ENCODE results near the gene TRMT61A. TPM values are rescaled to one million over a fixed set of nuclear protein-coding genes. Genes with fewer than 3 reads are reported as not detected.

Gene TRMT61A
- total and polyA plus RNA-seq, 10 of the 15 experiments (the other 5 are each of a cell fraction or from before 2014, with no cell fraction given) = 0.11 to 21.9 (median 11.4) TPM

DNA sequence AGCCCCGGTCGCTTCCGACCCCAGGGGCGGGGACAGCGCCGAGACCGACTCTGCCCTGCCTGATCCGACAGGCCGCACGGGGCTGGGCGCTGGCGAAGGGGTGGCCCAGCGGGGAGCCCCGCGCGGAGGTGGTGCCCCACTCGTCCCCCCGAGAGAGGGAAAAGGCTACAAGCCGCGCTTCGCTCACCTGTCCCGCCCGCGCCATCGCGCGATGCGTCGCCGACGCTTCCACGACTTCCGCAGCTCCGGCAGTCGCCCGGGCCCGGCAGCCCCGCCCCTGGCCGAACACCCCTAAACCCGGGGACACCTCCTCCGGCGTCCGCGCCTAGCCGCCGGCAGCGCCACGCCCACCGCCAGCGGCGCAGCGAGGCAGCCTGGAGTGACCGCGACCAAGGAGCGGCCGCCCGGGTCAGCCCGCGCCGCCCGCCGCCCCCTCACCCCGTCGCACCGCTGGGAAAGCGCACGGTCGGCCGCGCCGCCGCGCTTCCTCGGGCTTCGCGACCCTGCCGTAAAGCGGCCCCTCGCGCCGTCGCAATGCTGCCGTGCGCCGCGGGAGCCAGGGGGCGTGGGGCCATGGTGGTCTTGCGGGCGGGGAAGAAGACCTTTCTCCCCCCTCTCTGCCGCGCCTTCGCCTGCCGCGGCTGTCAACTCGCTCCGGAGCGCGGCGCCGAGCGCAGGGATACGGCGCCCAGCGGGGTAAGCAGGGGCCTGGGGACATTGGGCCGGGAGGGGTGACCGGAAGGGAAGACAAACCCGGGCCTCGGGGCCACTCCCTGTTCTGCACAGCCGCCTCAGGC lies 33.6 kb downstream of the TRMT61A start, which contains the start of the genes BAG5 and COA8 (continued):
- TF ChIP-seq, protein P1, sequence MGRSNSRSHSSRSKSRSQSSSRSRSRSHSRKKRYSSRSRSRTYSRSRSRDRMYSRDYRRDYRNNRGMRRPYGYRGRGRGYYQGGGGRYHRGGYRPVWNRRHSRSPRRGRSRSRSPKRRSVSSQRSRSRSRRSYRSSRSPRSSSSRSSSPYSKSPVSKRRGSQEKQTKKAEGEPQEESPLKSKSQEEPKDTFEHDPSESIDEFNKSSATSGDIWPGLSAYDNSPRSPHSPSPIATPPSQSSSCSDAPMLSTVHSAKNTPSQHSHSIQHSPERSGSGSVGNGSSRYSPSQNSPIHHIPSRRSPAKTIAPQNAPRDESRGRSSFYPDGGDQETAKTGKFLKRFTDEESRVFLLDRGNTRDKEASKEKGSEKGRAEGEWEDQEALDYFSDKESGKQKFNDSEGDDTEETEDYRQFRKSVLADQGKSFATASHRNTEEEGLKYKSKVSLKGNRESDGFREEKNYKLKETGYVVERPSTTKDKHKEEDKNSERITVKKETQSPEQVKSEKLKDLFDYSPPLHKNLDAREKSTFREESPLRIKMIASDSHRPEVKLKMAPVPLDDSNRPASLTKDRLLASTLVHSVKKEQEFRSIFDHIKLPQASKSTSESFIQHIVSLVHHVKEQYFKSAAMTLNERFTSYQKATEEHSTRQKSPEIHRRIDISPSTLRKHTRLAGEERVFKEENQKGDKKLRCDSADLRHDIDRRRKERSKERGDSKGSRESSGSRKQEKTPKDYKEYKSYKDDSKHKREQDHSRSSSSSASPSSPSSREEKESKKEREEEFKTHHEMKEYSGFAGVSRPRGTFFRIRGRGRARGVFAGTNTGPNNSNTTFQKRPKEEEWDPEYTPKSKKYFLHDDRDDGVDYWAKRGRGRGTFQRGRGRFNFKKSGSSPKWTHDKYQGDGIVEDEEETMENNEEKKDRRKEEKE (IDR thresholded peaks at IDR 0.05) = 0 out of 2 replicates have a peak, but pooled peaks have one; percentile 50
- TF ChIP-seq RCOR1 (conservative IDR thresholded peaks at IDR 0.05; ENCODE audit: low read depth, low read length) (no peak), NBN (IDR thresholded peaks at IDR 0.05) (peak; percentile 40; the same call in 1 of the 2 replicates), SIN3A (IDR thresholded peaks at IDR 0.05; ENCODE audit: low read depth, low read length) (peak; percentile 14), ZNF384 (IDR thresholded peaks at IDR 0.05; ENCODE audit: borderline replicate concordance, low read depth, low read length) (no peak), NRF1 (conservative IDR thresholded peaks at IDR 0.05; ENCODE audit: low read depth, low read length) (no peak), ZBTB33 (IDR thresholded peaks at IDR 0.05) (peak; percentile 71; the same call in 1 of the 2 replicates), EGR1 (IDR thresholded peaks at IDR 0.05; ENCODE audit: borderline replicate concordance in 1 of 2, low read depth in 2 of 2, low read length in 2 of 2) (peak; percentile 23 to 91), NR2C1 (IDR thresholded peaks at IDR 0.05) (peak; percentile 73), ELK1 (IDR thresholded peaks at IDR 0.05; ENCODE audit: low read depth, low read length) (no peak), ATF3 (IDR thresholded peaks at IDR 0.05; ENCODE audit: borderline replicate concordance, extremely low read depth, low read depth, low read length) (peak; percentile 94; the same call in 1 of the 2 replicates), MEF2B (IDR thresholded peaks at IDR 0.05; ENCODE audit: partially characterized antibody, poor library complexity, severe bottlenecking) (peak; percentile 33), CREB1 (IDR thresholded peaks at IDR 0.05; ENCODE audit: low read depth) (peak; percentile 72), EP300 (IDR thresholded peaks at IDR 0.05; ENCODE audit: borderline replicate concordance in 1 of 2, control insufficient read depth in 1 of 2, low read depth in 2 of 2, low read length in 2 of 2) (no peak), GATAD2B (conservative IDR thresholded peaks at IDR 0.05; ENCODE audit: low read depth) (peak; percentile 99), BHLHE40 (IDR thresholded peaks at IDR 0.05; ENCODE audit: borderline replicate concordance in 1 of 2, low read depth in 2 of 2, low read length in 1 of 2) (peak in 1 of 2 experiments; percentile 73; a peak in 2 of 4 replicates), CREM (IDR thresholded peaks at IDR 0.05; ENCODE audit: low read depth) (peak; percentile 72), RBBP5 (conservative IDR thresholded peaks at IDR 0.05) (peak; percentile 84), HDGF (IDR thresholded peaks at IDR 0.05) (0 out of 2 replicates have a peak, but pooled peaks have one; percentile 26)
- TF ChIP-seq, protein P2, sequence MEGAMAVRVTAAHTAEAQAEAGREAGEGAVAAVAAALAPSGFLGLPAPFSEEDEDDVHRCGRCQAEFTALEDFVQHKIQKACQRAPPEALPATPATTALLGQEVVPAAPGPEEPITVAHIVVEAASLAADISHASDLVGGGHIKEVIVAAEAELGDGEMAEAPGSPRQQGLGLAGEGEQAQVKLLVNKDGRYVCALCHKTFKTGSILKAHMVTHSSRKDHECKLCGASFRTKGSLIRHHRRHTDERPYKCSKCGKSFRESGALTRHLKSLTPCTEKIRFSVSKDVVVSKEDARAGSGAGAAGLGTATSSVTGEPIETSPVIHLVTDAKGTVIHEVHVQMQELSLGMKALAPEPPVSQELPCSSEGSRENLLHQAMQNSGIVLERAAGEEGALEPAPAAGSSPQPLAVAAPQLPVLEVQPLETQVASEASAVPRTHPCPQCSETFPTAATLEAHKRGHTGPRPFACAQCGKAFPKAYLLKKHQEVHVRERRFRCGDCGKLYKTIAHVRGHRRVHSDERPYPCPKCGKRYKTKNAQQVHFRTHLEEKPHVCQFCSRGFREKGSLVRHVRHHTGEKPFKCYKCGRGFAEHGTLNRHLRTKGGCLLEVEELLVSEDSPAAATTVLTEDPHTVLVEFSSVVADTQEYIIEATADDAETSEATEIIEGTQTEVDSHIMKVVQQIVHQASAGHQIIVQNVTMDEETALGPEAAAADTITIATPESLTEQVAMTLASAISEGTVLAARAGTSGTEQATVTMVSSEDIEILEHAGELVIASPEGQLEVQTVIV (IDR thresholded peaks at IDR 0.05; ENCODE audit: borderline replicate concordance, partially characterized antibody) = peak; percentile 99
